Measurements from ENCODE around the gene ASIC2. TPM values are rescaled to one million over a fixed set of nuclear protein-coding genes. Genes with fewer than 3 reads are reported as not detected.

The ASIC2 gene
- total RNA-seq, 1 experiment from 2014 or later = not detected

- Mint-ChIP-seq H3K27me3 (ENCODE audit: insufficient read depth, unreplicated experiment) (no peaks in the 10 kb centered on the region), H3K9me3 (ENCODE audit: unreplicated experiment) (no peaks in the 10 kb centered on the region), H3K4me3 (ENCODE audit: unreplicated experiment) (no peak overlapping the region), H3K36me3 (ENCODE audit: insufficient read depth, unreplicated experiment) (no peaks in the 10 kb centered on the region), H3K27ac (ENCODE audit: low read depth, unreplicated experiment) (no peak overlapping the region), H3K4me1 (ENCODE audit: insufficient read depth, unreplicated experiment) (peaks cover 17% of the 10 kb centered on the region)
- no peak for TF ChIP-seq CTCF (IDR thresholded peaks at IDR 0.05; ENCODE audit: unreplicated experiment)
- intact Hi-C loops (cut with micrococcal nuclease) = no loop called here
- CTCF ChIA-PET = no interaction called here
- no TSS peak for BruUV-seq (replicated peaks)
- POLR2A ChIA-PET = interaction anchor here (1.1 to 1.6 kb wide), 2 partner anchors 20 to 28 kb away, joined by 3 to 4 read pairs; no protein-coding TSS in a partner anchor
- no peak for DNase-seq (ENCODE audit: unreplicated experiment)
Observed at GRCh38 chr17:33263396-33263795, 29.7 kb downstream of the ASIC2 start.

GRCh38 chr17:33262266-33263123, 30.6 kb downstream of the ASIC2 start:
- Mint-ChIP-seq H3K4me1 (ENCODE audit: insufficient read depth, unreplicated experiment) (peaks cover 9% of the 10 kb centered on the region), H3K9me3 (ENCODE audit: unreplicated experiment) (no peaks in the 10 kb centered on the region), H3K27me3 (ENCODE audit: insufficient read depth, unreplicated experiment) (no peaks in the 10 kb centered on the region), H3K27ac (ENCODE audit: low read depth, unreplicated experiment) (no peak overlapping the region), H3K36me3 (ENCODE audit: insufficient read depth, unreplicated experiment) (no peaks in the 10 kb centered on the region), H3K4me3 (ENCODE audit: unreplicated experiment) (no peak overlapping the region)
- ChIA-PET CTCF (no interaction called here), POLR2A (interaction anchor here (1.1 to 1.6 kb wide), 2 partner anchors 21 to 27 kb away, joined by 3 to 4 read pairs; no protein-coding TSS in a partner anchor)
- TF ChIP-seq CTCF (IDR thresholded peaks at IDR 0.05; ENCODE audit: unreplicated experiment) = no peak
- intact Hi-C loops (cut with micrococcal nuclease) = no loop called here
- BruUV-seq (replicated peaks) = no TSS peak
- DNase-seq (ENCODE audit: unreplicated experiment) = no peak

- H3K9me3 Mint-ChIP-seq (ENCODE audit: unreplicated experiment) = no peaks in the 10 kb centered on the region
- CTCF ChIA-PET = no interaction called here
- H3K4me1 Mint-ChIP-seq (ENCODE audit: insufficient read depth, unreplicated experiment) = peaks cover 5% of the 10 kb centered on the region
- intact Hi-C loops (cut with micrococcal nuclease) = no loop called here
- DNase-seq (ENCODE audit: unreplicated experiment) = no peak
- no peak overlapping the region for H3K4me3 Mint-ChIP-seq (ENCODE audit: unreplicated experiment)
- no peaks in the 10 kb centered on the region for H3K36me3 Mint-ChIP-seq (ENCODE audit: insufficient read depth, unreplicated experiment)
- no TSS peak for BruUV-seq (replicated peaks)
- no peak overlapping the region for H3K27ac Mint-ChIP-seq (ENCODE audit: low read depth, unreplicated experiment)
- no peaks in the 10 kb centered on the region for H3K27me3 Mint-ChIP-seq (ENCODE audit: insufficient read depth, unreplicated experiment)
- POLR2A ChIA-PET = no interaction called here
- TF ChIP-seq CTCF (IDR thresholded peaks at IDR 0.05; ENCODE audit: unreplicated experiment) = no peak
Observed at GRCh38 chr17:33261820-33262219, 31.3 kb downstream of the ASIC2 start.

GRCh38 chr17:33260638-33261037, 32.5 kb downstream of the ASIC2 start:
- no peaks in the 10 kb centered on the region for H3K4me1 Mint-ChIP-seq (ENCODE audit: insufficient read depth, unreplicated experiment)
- H3K27ac Mint-ChIP-seq (ENCODE audit: low read depth, unreplicated experiment) = no peak overlapping the region
- no peak for TF ChIP-seq CTCF (IDR thresholded peaks at IDR 0.05; ENCODE audit: unreplicated experiment)
- H3K9me3 Mint-ChIP-seq (ENCODE audit: unreplicated experiment) = no peaks in the 10 kb centered on the region
- ChIA-PET POLR2A (interaction anchor here (0.7 kb wide), 1 partner anchor 181 kb away, joined by 3 read pairs; no protein-coding TSS in a partner anchor), CTCF (no interaction called here)
- intact Hi-C loops (cut with micrococcal nuclease) = no loop called here
- BruUV-seq (replicated peaks) = no TSS peak
- no peak for DNase-seq (ENCODE audit: unreplicated experiment)
- H3K27me3 Mint-ChIP-seq (ENCODE audit: insufficient read depth, unreplicated experiment) = no peaks in the 10 kb centered on the region
- no peaks in the 10 kb centered on the region for H3K36me3 Mint-ChIP-seq (ENCODE audit: insufficient read depth, unreplicated experiment)
- H3K4me3 Mint-ChIP-seq (ENCODE audit: unreplicated experiment) = no peak overlapping the region
